ENCODE results near the gene PPA1.
A peak's percentile ranks its signal among the peaks of the same experiment; 100 is the strongest.

The PPA1 gene

GRCh38 chr10:70176441-70176840 lies 56.8 kb downstream of the PPA1 start:
- no peak for TF ChIP-seq CTCF (IDR thresholded peaks at IDR 0.05)
- no peaks in the 10 kb centered on the region for H3K9me3 ChIP-seq (ENCODE audit: control insufficient read depth, low read length)
- H3K27me3 ChIP-seq (ENCODE audit: control insufficient read depth, insufficient read depth, low read length): no peaks in the 10 kb centered on the region
- no peak overlapping the region for H2AFZ ChIP-seq
- H3K9ac ChIP-seq: no peak overlapping the region
- no peaks in the 10 kb centered on the region for H3K4me1 ChIP-seq
- no peaks in the 10 kb centered on the region for H3K79me2 ChIP-seq
- H3K36me3 ChIP-seq (ENCODE audit: control insufficient read depth, insufficient read depth, low read length): no peaks in the 10 kb centered on the region
- no peak overlapping the region for H3K27ac ChIP-seq
- no peak overlapping the region for H3K4me3 ChIP-seq (ENCODE audit: low read depth, low read length)
- no peak overlapping the region for H3K4me2 ChIP-seq (ENCODE audit: low read length)

GRCh38 chr10:70175516-70175915 lies 57.7 kb downstream of the PPA1 start:
- H3K27ac ChIP-seq: no peak overlapping the region
- H3K9ac ChIP-seq: no peak overlapping the region
- H3K4me3 ChIP-seq (ENCODE audit: low read depth, low read length): no peak overlapping the region
- H3K4me1 ChIP-seq: no peaks in the 10 kb centered on the region
- no peaks in the 10 kb centered on the region for H3K9me3 ChIP-seq (ENCODE audit: control insufficient read depth, low read length)
- H3K79me2 ChIP-seq: no peaks in the 10 kb centered on the region
- H3K4me2 ChIP-seq (ENCODE audit: low read length): no peak overlapping the region
- no peaks in the 10 kb centered on the region for H3K27me3 ChIP-seq (ENCODE audit: control insufficient read depth, insufficient read depth, low read length)
- no peak for TF ChIP-seq CTCF (IDR thresholded peaks at IDR 0.05)
- no peak overlapping the region for H2AFZ ChIP-seq
- no peaks in the 10 kb centered on the region for H3K36me3 ChIP-seq (ENCODE audit: control insufficient read depth, insufficient read depth, low read length)

GRCh38 chr10:70174058-70174741 lies 59.0 kb downstream of the PPA1 start:
- no peak for TF ChIP-seq CTCF (IDR thresholded peaks at IDR 0.05)
- Histone ChIP-seq H3K4me2 (ENCODE audit: low read length) (no peak overlapping the region), H2AFZ (peak overlapping the region; percentile 23), H3K36me3 (ENCODE audit: control insufficient read depth, insufficient read depth, low read length) (no peaks in the 10 kb centered on the region), H3K9me3 (ENCODE audit: control insufficient read depth, low read length) (no peaks in the 10 kb centered on the region), H3K27me3 (ENCODE audit: control insufficient read depth, insufficient read depth, low read length) (no peaks in the 10 kb centered on the region), H3K4me3 (ENCODE audit: low read depth, low read length) (no peak overlapping the region), H3K9ac (no peak overlapping the region), H3K27ac (no peak overlapping the region), H3K79me2 (peaks cover 8% of the 10 kb centered on the region), H3K4me1 (no peaks in the 10 kb centered on the region)

GRCh38 chr10:70169649-70170364 lies 63.4 kb downstream of the PPA1 start:
- Histone ChIP-seq H3K9ac (peak overlapping the region; percentile 2), H3K27ac (peak overlapping the region; percentile 79), H3K79me2 (peaks cover 42% of the 10 kb centered on the region), H3K4me1 (no peaks in the 10 kb centered on the region), H3K27me3 (ENCODE audit: control insufficient read depth, insufficient read depth, low read length) (no peaks in the 10 kb centered on the region), H3K4me3 (ENCODE audit: low read depth, low read length) (peak overlapping the region; percentile 78), H2AFZ (peak overlapping the region; percentile 91), H3K9me3 (ENCODE audit: control insufficient read depth, low read length) (no peaks in the 10 kb centered on the region), H3K36me3 (ENCODE audit: control insufficient read depth, insufficient read depth, low read length) (no peaks in the 10 kb centered on the region), H3K4me2 (ENCODE audit: low read length) (peak overlapping the region; percentile 77)
- no peak for TF ChIP-seq CTCF (IDR thresholded peaks at IDR 0.05)
